H1 (cell line): ENCODE measurements around the gene CDC73. TPM values are rescaled to one million over a fixed set of nuclear protein-coding genes. Genes with fewer than 3 reads are reported as not detected.

Source experiments
- CTCF ChIA-PET: fragments of 300-600 bp; sonication (Branson Sonifier 250); formaldehyde crosslinking; loops from one replicate; lab custom pipeline; 2021; ENCODE audit not compliant: partially characterized antibody; lab: Charles Lee
- POLR2A ChIA-PET: fragments of 300-600 bp; sonication (Branson Sonifier 250); formaldehyde crosslinking; loops from one replicate; lab custom pipeline; 2021; ENCODE audit warnings: inconsistent platforms; ENCODE audit not compliant: partially characterized antibody; lab: Charles Lee
- DNase-seq, 2 experiments: peaks; one replicate each; pipeline versions ENCODE4 v3.0.0 to v3.0.0-alpha.2; 2010 to 2022; ENCODE audit warnings: low spot score in 2 of 2, low read depth in 1 of 2, mixed read lengths in 1 of 2
- FAIRE-seq: peaks from 2 replicates; lab custom pipeline; 2011; peaks lifted over from hg19 to GRCh38; lab: Jason Lieb, UNC
- H2AFZ ChIP-seq: 2 replicates; pipeline ENCODE4 v1.8.1; 2012; ENCODE audit warnings: low read length, inconsistent platforms
- H2AK5ac ChIP-seq: 2 replicates; pipeline ENCODE4 v1.6.1; 2013; ENCODE audit warnings: low read depth, low read length
- H2BK120ac ChIP-seq: replicated peaks from 2 replicates; pipeline ENCODE3; 2013; ENCODE audit warnings: low read depth, low read length, inconsistent platforms
- H2BK12ac ChIP-seq: 2 replicates; pipeline ENCODE4 v1.6.1; 2013; ENCODE audit warnings: low read depth, low read length
- H2BK15ac ChIP-seq: 2 replicates; pipeline ENCODE4 v1.6.1; 2013; ENCODE audit warnings: low read length
- H2BK20ac ChIP-seq: 2 replicates; pipeline ENCODE4 v1.6.1; 2013; ENCODE audit warnings: low read length
- H2BK5ac ChIP-seq: 2 replicates; pipeline ENCODE4 v1.6.1; 2013; ENCODE audit warnings: low read depth, low read length
- H3K14ac ChIP-seq: 2 replicates; pipeline ENCODE4 v1.6.1; 2013; ENCODE audit warnings: inconsistent platforms; ENCODE audit not compliant: insufficient read length
- H3K18ac ChIP-seq: 2 replicates; pipeline ENCODE4 v1.6.1; 2013; ENCODE audit warnings: low read length; ENCODE audit errors: extremely low read depth
- H3K23ac ChIP-seq: 2 replicates; pipeline ENCODE4 v1.6.1; 2013; ENCODE audit warnings: inconsistent platforms; ENCODE audit not compliant: insufficient read length
- H3K23me2 ChIP-seq: 2 replicates; pipeline ENCODE4 v1.6.1; 2013; ENCODE audit warnings: low read depth, low read length
- H3K27ac ChIP-seq: 2 replicates; pipeline ENCODE4 v1.6.1; 2011; ENCODE audit warnings: low read depth, low read length, inconsistent platforms
- H3K27me3 ChIP-seq, 4 experiments: replicated peaks in 1 of 4; 1 replicate in 1 of 4; 2 replicates in 3 of 4; pipeline versions ENCODE4 v1.6.1 to v1.8.1; 2011 to 2013; ENCODE audit warnings: low read length in 3 of 4, mild to moderate bottlenecking in 3 of 4, inconsistent platforms in 2 of 4, mixed read lengths in 2 of 4, moderate library complexity in 1 of 4; ENCODE audit not compliant: control insufficient read depth in 3 of 4, insufficient read depth in 3 of 4; ENCODE audit errors: extremely low read depth in 1 of 4
- H3K36me3 ChIP-seq, 4 experiments: 2 replicates each; pipeline versions ENCODE4 v1.6.1 to v1.8.1; 2011 to 2013; ENCODE audit warnings: mild to moderate bottlenecking in 4 of 4, low read length in 3 of 4, moderate library complexity in 2 of 4, control low read depth in 1 of 4, inconsistent platforms in 1 of 4; ENCODE audit not compliant: insufficient read depth in 4 of 4, control insufficient read depth in 2 of 4
- H3K4ac ChIP-seq: replicated peaks from 2 replicates; pipeline ENCODE3; 2013; ENCODE audit warnings: low read length, low read depth, mixed read lengths, inconsistent platforms; ENCODE audit not compliant: insufficient read length
- H3K4me1 ChIP-seq, 4 experiments: replicated peaks in 1 of 4; 1 replicate in 1 of 4; 2 replicates in 3 of 4; pipeline versions ENCODE4 v1.6.1 to v1.8.1; 2011 to 2013; ENCODE audit warnings: low read length in 3 of 4, inconsistent platforms in 2 of 4, mixed read lengths in 1 of 4; ENCODE audit not compliant: insufficient read depth in 4 of 4, control insufficient read depth in 3 of 4
- H3K4me2 ChIP-seq, 2 experiments: 2 replicates each; pipeline versions ENCODE4 v1.6.1 to v1.8.1; 2011 to 2013; ENCODE audit warnings: low read depth in 2 of 2, low read length in 2 of 2, control low read depth in 1 of 2, inconsistent platforms in 1 of 2, mild to moderate bottlenecking in 1 of 2; ENCODE audit not compliant: insufficient read depth in 1 of 2
- H3K4me3 ChIP-seq, 4 experiments: fragments of 200-600, 300-600 bp in 1 of 4; sonication (generic), shearing (Covaris generic), sonication (Bioruptor Twin) in 1 of 4; 2 replicates each; pipeline versions ENCODE4 v1.5.1 to v1.8.1; 2011 to 2016; ENCODE audit warnings: low read length in 4 of 4, low read depth in 3 of 4, control low read depth in 2 of 4, inconsistent platforms in 2 of 4, mild to moderate bottlenecking in 2 of 4, mixed read lengths in 1 of 4, moderate library complexity in 1 of 4; ENCODE audit not compliant: insufficient read depth in 2 of 4; ENCODE audit errors: extremely low read depth in 1 of 4
- H3K56ac ChIP-seq: replicated peaks from 2 replicates; pipeline ENCODE3; 2013; ENCODE audit warnings: low read depth, mild to moderate bottlenecking, mixed read lengths, low read length, inconsistent platforms; ENCODE audit not compliant: insufficient read length
- H3K79me1 ChIP-seq: 2 replicates; pipeline ENCODE4 v1.6.1; 2013; ENCODE audit warnings: low read depth, low read length, control low read depth
- H3K79me2 ChIP-seq, 2 experiments: 2 replicates each; pipeline versions ENCODE4 v1.6.1 to v1.8.1; 2012 to 2013; ENCODE audit warnings: low read length in 2 of 2, mild to moderate bottlenecking in 2 of 2, inconsistent platforms in 1 of 2; ENCODE audit not compliant: insufficient read depth in 2 of 2, control insufficient read depth in 1 of 2
- H3K9ac ChIP-seq, 4 experiments: replicated peaks in 1 of 4; 1 replicate in 1 of 4; 2 replicates in 3 of 4; pipeline versions ENCODE4 v1.6.1 to v1.8.1; 2011 to 2013; ENCODE audit warnings: low read depth in 3 of 4, low read length in 3 of 4, control low read depth in 2 of 4, mild to moderate bottlenecking in 2 of 4, moderate library complexity in 2 of 4, inconsistent platforms in 1 of 4; ENCODE audit errors: extremely low read depth in 1 of 4
- H3K9me3 ChIP-seq, 2 experiments: 2 replicates each; pipeline versions ENCODE4 v1.6.1 to v1.8.1; 2012 to 2013; ENCODE audit warnings: mild to moderate bottlenecking in 2 of 2, moderate library complexity in 2 of 2, control low read depth in 1 of 2, inconsistent platforms in 1 of 2, low read depth in 1 of 2, low read length in 1 of 2, mixed read lengths in 1 of 2; ENCODE audit not compliant: insufficient read depth in 2 of 2
- H4K20me1 ChIP-seq, 2 experiments: replicated peaks in 1 of 2; 2 replicates each; pipeline versions ENCODE3 to v1.8.1; 2011 to 2013; ENCODE audit warnings: inconsistent platforms in 2 of 2, low read length in 2 of 2, mild to moderate bottlenecking in 1 of 2; ENCODE audit not compliant: insufficient read depth in 2 of 2, control insufficient read depth in 1 of 2
- H4K5ac ChIP-seq: 2 replicates; pipeline ENCODE4 v1.6.1; 2013; ENCODE audit warnings: low read length, low read depth, mixed read lengths, inconsistent platforms; ENCODE audit not compliant: insufficient read length
- H4K8ac ChIP-seq: 2 replicates; pipeline ENCODE4 v1.8.0; 2013; ENCODE audit warnings: mild to moderate bottlenecking, moderate library complexity, low read length, inconsistent platforms; ENCODE audit not compliant: insufficient read depth; ENCODE audit errors: extremely low read depth
- H4K91ac ChIP-seq: replicated peaks from 2 replicates; pipeline ENCODE3; 2013; ENCODE audit warnings: low read length, mixed read lengths, inconsistent platforms; ENCODE audit not compliant: insufficient read length
- BACH1 ChIP-seq: IDR thresholded peaks from 2 replicates; pipeline ENCODE4 v1.6.1; 2012; ENCODE audit warnings: low read length, improper control_type of control experiment
- CBX5 ChIP-seq: fragments of 300-800, 300-1000 bp; sonication (generic); IDR thresholded peaks from 2 replicates; pipeline ENCODE4 v1.7.1; 2016; ENCODE audit warnings: antibody characterized with exemption, low read length, low read depth
- KDM5A ChIP-seq: fragments of 200-600 bp; IDR thresholded peaks from 2 replicates; pipeline ENCODE4 v1.7.1; 2012; ENCODE audit warnings: mild to moderate bottlenecking, low read length, inconsistent platforms, mixed read lengths
- PHF8 ChIP-seq: fragments of 200-600 bp; sonication (generic); conservative IDR thresholded peaks from 2 replicates; pipeline ENCODE4 v1.7.1; 2012; ENCODE audit warnings: low read depth, mild to moderate bottlenecking, inconsistent platforms, low read length, moderate library complexity
- RXRA ChIP-seq: IDR thresholded peaks from 2 replicates; pipeline ENCODE4 v1.6.1; 2011; ENCODE audit warnings: low read depth, mild to moderate bottlenecking, low read length, moderate library complexity; ENCODE audit not compliant: insufficient read depth
- SIRT6 ChIP-seq: IDR thresholded peaks from one replicate; pipeline ENCODE4 v1.7.1; 2012; ENCODE audit warnings: low read length, inconsistent platforms
- SP2 ChIP-seq: IDR thresholded peaks from 2 replicates; pipeline ENCODE4 v1.6.1; 2012; ENCODE audit warnings: mild to moderate bottlenecking, low read length, inconsistent platforms
- WGBS, 2 experiments: shearing (Covaris generic) in 1 of 2; methylation state at CpG; one replicate each; pipeline versions ENCODE4 v1.1.6 to v1.1.7; 2013 to 2015; ENCODE audit warnings: low lambda C conversion rate in 2 of 2, mixed read lengths in 2 of 2, inconsistent platforms in 1 of 2, low coverage in 1 of 2, missing lambda C conversion rate in 1 of 2; ENCODE audit not compliant: insufficient replicate concordance in 2 of 2, insufficient coverage in 1 of 2, insufficient read length in 1 of 2; ENCODE audit errors: extremely low coverage in 1 of 2, missing lambda C conversion rate in 1 of 2; 5-methylcytosine and 5-hydroxymethylcytosine counted together
- polyA plus RNA-seq, 7 experiments: library from polyadenylated mRNA; depleted of rRNA in 3 of 7; stranded (reverse) in 5 of 7; unstranded in 2 of 7; fragments of >200 nt in 5 of 7; fragments of 200-250 nt in 2 of 7; gene quantifications; 1 replicate in 5 of 7; 2 replicates in 1 of 7; 4 replicates in 1 of 7; pipeline versions ENCODE4 v1.2.1 to v1.2.3, GENCODE V29; 2011 to 2013; ENCODE audit warnings: missing spikeins in 2 of 7, mixed read lengths in 2 of 7
- total RNA-seq: library from RNA; stranded (reverse); fragmentation: NEBNext Ultra II Directional; extraction: Animal tissue kit (Norgen Biotek cat#: 25700); gene quantifications from 2 replicates; pipeline ENCODE4 v1.2.1, GENCODE V29; 2021
- TF ChIP-seq, protein P1 (sequence below), 3 experiments: IDR thresholded peaks; 1 replicate in 2 of 3; 2 replicates in 1 of 3; pipeline versions ENCODE4 v1.5.1 to v1.6.1; 2011; ENCODE audit warnings: low read length in 3 of 3, mild to moderate bottlenecking in 3 of 3, inconsistent platforms in 2 of 3, low read depth in 1 of 3, moderate library complexity in 1 of 3; ENCODE audit not compliant: insufficient read depth in 1 of 3; ENCODE audit errors: control extremely low read depth in 1 of 3
- TF ChIP-seq, protein P2 (sequence below): IDR thresholded peaks from 2 replicates; pipeline ENCODE4 v1.6.1; 2012; ENCODE audit warnings: low read length, inconsistent platforms

The CDC73 gene
- total and polyA plus RNA-seq, 2 of the 8 experiments (the other 6 are each of a cell fraction or from before 2014, with no cell fraction given) = 9.8 to 64.0 TPM

DNA sequence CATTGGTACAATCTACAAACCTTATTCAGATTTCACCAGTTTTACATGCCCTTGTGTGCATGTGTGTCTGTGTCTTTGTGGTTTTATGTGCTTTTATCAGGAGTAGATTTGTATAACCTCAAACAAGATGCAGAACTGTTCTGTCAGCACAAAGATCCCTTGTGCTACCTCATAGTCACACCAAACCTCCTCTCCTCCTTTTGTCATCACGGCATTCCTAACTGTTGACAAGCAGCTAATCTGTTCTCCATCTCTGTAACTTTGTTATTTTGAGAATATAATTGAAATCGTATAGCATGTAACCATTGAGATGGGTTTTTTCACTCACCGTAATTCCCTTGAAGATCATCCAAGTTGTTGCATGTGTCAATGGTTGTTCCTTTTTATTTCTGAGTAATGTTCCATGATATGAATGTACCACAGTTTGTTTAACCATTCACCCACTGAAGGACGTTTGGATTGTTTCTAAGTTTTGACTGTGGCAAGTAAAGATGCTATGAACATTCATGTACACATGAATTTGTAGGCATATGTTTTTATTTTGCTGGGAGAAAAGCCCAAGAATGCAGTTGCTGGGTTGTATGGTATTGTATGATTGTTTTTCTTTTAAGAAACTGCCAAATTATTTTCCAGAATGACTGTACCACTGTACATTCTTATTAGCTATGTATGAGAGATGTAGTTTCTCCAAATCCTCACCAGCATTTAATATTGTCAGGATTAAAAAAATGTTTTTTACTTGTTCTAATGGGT is 142.7 kb downstream of the CDC73 start:
- Histone ChIP-seq H2AFZ (no peak overlapping the region), H3K27me3 (no peaks in the 10 kb centered on the region), H2BK15ac (no peak overlapping the region), H3K9ac (no peak overlapping the region), H3K4me1 (0 out of 7 replicates have a peak, but pooled peaks cover 0 to 2% (median 0%) of the 10 kb centered on the region in 4 experiments), H3K23ac (no peak overlapping the region), H2BK12ac (no peak overlapping the region), H3K9me3 (no peaks in the 10 kb centered on the region), H4K20me1 (no peaks in the 10 kb centered on the region), H3K4ac (no peak overlapping the region), H3K14ac (no peak overlapping the region), H3K79me2 (no peaks in the 10 kb centered on the region), H2BK5ac (no peak overlapping the region), H3K4me2 (no peak overlapping the region), H3K23me2 (no peaks in the 10 kb centered on the region), H3K36me3 (no peaks in the 10 kb centered on the region), H4K5ac (no peak overlapping the region), H2AK5ac (no peak overlapping the region), H2BK120ac (no peak overlapping the region), H4K91ac (no peak overlapping the region), H3K27ac (no peak overlapping the region), H2BK20ac (no peak overlapping the region), H3K18ac (no peak overlapping the region), H4K8ac (no peak overlapping the region), H3K56ac (no peak overlapping the region), H3K4me3 (no peak overlapping the region), H3K79me1 (0 out of 2 replicates have a peak, but pooled peaks cover 3% of the 10 kb centered on the region)
- WGBS, 2 experiments = 95% methylated on average over 4 of the region's 4 CpGs; no CpG with 5 or more reads in 1 of the 2 experiments
- CTCF ChIA-PET = no interaction called here
- no peak for DNase-seq
- FAIRE-seq = peak; percentile 58
- POLR2A ChIA-PET = no interaction called here
- TF ChIP-seq SIRT6 (no peak), SP2 (no peak), KDM5A (no peak), PHF8 (no peak), BACH1 (no peak), CBX5 (no peak), RXRA (no peak)
- TF ChIP-seq, protein P1, sequence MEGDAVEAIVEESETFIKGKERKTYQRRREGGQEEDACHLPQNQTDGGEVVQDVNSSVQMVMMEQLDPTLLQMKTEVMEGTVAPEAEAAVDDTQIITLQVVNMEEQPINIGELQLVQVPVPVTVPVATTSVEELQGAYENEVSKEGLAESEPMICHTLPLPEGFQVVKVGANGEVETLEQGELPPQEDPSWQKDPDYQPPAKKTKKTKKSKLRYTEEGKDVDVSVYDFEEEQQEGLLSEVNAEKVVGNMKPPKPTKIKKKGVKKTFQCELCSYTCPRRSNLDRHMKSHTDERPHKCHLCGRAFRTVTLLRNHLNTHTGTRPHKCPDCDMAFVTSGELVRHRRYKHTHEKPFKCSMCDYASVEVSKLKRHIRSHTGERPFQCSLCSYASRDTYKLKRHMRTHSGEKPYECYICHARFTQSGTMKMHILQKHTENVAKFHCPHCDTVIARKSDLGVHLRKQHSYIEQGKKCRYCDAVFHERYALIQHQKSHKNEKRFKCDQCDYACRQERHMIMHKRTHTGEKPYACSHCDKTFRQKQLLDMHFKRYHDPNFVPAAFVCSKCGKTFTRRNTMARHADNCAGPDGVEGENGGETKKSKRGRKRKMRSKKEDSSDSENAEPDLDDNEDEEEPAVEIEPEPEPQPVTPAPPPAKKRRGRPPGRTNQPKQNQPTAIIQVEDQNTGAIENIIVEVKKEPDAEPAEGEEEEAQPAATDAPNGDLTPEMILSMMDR (IDR thresholded peaks at IDR 0.05; ENCODE audit: control extremely low read depth in 1 of 3, insufficient read depth in 1 of 3, low read depth in 1 of 3, low read length in 3 of 3) = no peak
- TF ChIP-seq, protein P2, sequence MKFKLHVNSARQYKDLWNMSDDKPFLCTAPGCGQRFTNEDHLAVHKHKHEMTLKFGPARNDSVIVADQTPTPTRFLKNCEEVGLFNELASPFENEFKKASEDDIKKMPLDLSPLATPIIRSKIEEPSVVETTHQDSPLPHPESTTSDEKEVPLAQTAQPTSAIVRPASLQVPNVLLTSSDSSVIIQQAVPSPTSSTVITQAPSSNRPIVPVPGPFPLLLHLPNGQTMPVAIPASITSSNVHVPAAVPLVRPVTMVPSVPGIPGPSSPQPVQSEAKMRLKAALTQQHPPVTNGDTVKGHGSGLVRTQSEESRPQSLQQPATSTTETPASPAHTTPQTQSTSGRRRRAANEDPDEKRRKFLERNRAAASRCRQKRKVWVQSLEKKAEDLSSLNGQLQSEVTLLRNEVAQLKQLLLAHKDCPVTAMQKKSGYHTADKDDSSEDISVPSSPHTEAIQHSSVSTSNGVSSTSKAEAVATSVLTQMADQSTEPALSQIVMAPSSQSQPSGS = no peak
